ENCODE data around the gene RAG1. TPM values are rescaled to one million over a fixed set of nuclear protein-coding genes. Genes with fewer than 3 reads are reported as not detected.

Gene RAG1
- polyA plus RNA-seq, 1 of the 3 experiments (the other 2 are of a cell fraction), result 0.08 TPM

DNA sequence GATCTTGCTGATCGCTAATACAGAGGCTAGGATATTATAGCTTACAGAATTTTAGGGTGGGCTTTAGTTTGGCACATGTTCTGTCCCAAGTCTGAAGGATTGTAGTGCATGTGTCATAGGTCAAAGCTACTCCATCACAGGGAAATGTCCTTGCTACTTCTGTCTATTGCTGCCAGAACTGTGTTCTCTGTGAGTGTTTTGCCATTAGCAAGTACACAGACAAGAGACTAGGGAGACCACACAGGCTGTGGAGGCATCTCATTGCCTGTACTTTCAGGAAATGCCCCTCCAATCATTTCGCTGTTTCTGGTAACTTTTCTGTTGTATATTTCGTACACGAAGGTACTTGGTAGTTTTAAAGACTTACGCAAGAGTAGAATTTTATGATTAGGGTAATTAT lies 55.7 kb downstream of the RAG1 start:
- Histone ChIP-seq H3K4me2 (no peak overlapping the region), H3K36me3 (replicated peaks in 1 of 2; ENCODE audit: control insufficient read depth in 1 of 2, insufficient read depth in 2 of 2, low read length in 1 of 2) (peaks cover 0 to 2% of the 10 kb centered on the region in 2 experiments), H3K27ac (ENCODE audit: low read depth in 2 of 2, low read length in 1 of 2) (peak overlapping the region in 1 of 2 experiments; percentile 100; a peak in 2 of 4 replicates), H3K9ac (no peak overlapping the region), H3K27me3 (ENCODE audit: insufficient read depth) (no peaks in the 10 kb centered on the region), H3K4me3 (ENCODE audit: low read depth in 2 of 2, low read length in 1 of 2) (no peak overlapping the region), H2AFZ (ENCODE audit: low read depth) (no peak overlapping the region), H3K9me2 (no peaks in the 10 kb centered on the region), H3F3A (replicated peaks; ENCODE audit: insufficient read depth) (no peaks in the 10 kb centered on the region), H3K79me2 (ENCODE audit: insufficient read depth) (no peaks in the 10 kb centered on the region), H3K9me3 (no peaks in the 10 kb centered on the region), H3K4me1 (ENCODE audit: control insufficient read depth in 1 of 2, insufficient read depth in 2 of 2, low read depth in 1 of 2, low read length in 1 of 2) (peaks cover 16 to 54% of the 10 kb centered on the region in 2 experiments; a peak in 3 of 4 replicates), H4K20me1 (ENCODE audit: insufficient read depth) (no peaks in the 10 kb centered on the region)
- WGBS (ENCODE audit: low lambda C conversion rate), result 71% methylated on average over 5 of the region's 5 CpGs
- CTCF ChIA-PET, result interaction anchor here (0.6 to 4.1 kb wide), 21 partner anchors 10 to 389 kb away, joined by 3 to 89 read pairs (median 4); partner anchors contain the start of genes RAG1 and TRAF6
- no peak for DNase-seq
- no peak for TF ChIP-seq MXI1 (IDR thresholded peaks at IDR 0.05; ENCODE audit: low read depth, low read length)
- TF ChIP-seq, protein P1, sequence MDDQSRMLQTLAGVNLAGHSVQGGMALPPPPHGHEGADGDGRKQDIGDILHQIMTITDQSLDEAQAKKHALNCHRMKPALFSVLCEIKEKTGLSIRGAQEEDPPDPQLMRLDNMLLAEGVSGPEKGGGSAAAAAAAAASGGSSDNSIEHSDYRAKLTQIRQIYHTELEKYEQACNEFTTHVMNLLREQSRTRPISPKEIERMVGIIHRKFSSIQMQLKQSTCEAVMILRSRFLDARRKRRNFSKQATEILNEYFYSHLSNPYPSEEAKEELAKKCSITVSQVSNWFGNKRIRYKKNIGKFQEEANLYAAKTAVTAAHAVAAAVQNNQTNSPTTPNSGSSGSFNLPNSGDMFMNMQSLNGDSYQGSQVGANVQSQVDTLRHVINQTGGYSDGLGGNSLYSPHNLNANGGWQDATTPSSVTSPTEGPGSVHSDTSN (IDR thresholded peaks at IDR 0.05), result no peak
- TF ChIP-seq, protein P2, sequence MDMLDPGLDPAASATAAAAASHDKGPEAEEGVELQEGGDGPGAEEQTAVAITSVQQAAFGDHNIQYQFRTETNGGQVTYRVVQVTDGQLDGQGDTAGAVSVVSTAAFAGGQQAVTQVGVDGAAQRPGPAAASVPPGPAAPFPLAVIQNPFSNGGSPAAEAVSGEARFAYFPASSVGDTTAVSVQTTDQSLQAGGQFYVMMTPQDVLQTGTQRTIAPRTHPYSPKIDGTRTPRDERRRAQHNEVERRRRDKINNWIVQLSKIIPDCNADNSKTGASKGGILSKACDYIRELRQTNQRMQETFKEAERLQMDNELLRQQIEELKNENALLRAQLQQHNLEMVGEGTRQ (IDR thresholded peaks at IDR 0.05; ENCODE audit: borderline replicate concordance, low read depth, low read length), result no peak
- TF ChIP-seq, protein P3, sequence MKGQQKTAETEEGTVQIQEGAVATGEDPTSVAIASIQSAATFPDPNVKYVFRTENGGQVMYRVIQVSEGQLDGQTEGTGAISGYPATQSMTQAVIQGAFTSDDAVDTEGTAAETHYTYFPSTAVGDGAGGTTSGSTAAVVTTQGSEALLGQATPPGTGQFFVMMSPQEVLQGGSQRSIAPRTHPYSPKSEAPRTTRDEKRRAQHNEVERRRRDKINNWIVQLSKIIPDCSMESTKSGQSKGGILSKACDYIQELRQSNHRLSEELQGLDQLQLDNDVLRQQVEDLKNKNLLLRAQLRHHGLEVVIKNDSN (IDR thresholded peaks at IDR 0.05; ENCODE audit: borderline replicate concordance, low read depth), result no peak
- no peak for TF ChIP-seq FOXM1 (IDR thresholded peaks at IDR 0.05; ENCODE audit: low read depth)
- TF ChIP-seq ELF1 (IDR thresholded peaks at IDR 0.05), result no peak
- TF ChIP-seq EP300 (IDR thresholded peaks at IDR 0.05; ENCODE audit: borderline replicate concordance in 1 of 2, low read depth in 1 of 2, low read length in 1 of 2), result no peak
- TF ChIP-seq, protein P4, sequence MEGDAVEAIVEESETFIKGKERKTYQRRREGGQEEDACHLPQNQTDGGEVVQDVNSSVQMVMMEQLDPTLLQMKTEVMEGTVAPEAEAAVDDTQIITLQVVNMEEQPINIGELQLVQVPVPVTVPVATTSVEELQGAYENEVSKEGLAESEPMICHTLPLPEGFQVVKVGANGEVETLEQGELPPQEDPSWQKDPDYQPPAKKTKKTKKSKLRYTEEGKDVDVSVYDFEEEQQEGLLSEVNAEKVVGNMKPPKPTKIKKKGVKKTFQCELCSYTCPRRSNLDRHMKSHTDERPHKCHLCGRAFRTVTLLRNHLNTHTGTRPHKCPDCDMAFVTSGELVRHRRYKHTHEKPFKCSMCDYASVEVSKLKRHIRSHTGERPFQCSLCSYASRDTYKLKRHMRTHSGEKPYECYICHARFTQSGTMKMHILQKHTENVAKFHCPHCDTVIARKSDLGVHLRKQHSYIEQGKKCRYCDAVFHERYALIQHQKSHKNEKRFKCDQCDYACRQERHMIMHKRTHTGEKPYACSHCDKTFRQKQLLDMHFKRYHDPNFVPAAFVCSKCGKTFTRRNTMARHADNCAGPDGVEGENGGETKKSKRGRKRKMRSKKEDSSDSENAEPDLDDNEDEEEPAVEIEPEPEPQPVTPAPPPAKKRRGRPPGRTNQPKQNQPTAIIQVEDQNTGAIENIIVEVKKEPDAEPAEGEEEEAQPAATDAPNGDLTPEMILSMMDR (IDR thresholded peaks at IDR 0.05), result no peak
- TF ChIP-seq, protein P5, sequence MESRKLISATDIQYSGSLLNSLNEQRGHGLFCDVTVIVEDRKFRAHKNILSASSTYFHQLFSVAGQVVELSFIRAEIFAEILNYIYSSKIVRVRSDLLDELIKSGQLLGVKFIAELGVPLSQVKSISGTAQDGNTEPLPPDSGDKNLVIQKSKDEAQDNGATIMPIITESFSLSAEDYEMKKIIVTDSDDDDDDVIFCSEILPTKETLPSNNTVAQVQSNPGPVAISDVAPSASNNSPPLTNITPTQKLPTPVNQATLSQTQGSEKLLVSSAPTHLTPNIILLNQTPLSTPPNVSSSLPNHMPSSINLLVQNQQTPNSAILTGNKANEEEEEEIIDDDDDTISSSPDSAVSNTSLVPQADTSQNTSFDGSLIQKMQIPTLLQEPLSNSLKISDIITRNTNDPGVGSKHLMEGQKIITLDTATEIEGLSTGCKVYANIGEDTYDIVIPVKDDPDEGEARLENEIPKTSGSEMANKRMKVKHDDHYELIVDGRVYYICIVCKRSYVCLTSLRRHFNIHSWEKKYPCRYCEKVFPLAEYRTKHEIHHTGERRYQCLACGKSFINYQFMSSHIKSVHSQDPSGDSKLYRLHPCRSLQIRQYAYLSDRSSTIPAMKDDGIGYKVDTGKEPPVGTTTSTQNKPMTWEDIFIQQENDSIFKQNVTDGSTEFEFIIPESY (IDR thresholded peaks at IDR 0.05; ENCODE audit: borderline replicate concordance, low read depth), result no peak
- no peak for TF ChIP-seq RCOR1 (IDR thresholded peaks at IDR 0.05; ENCODE audit: low read length)
- no peak for TF ChIP-seq EZH2phosphoT487 (IDR thresholded peaks at IDR 0.05; ENCODE audit: borderline replicate concordance, low read depth)
- no peak for TF ChIP-seq SIN3A (IDR thresholded peaks at IDR 0.05; ENCODE audit: borderline replicate concordance, low read depth, low read length)
- TF ChIP-seq, protein P6, sequence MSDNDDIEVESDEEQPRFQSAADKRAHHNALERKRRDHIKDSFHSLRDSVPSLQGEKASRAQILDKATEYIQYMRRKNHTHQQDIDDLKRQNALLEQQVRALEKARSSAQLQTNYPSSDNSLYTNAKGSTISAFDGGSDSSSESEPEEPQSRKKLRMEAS (IDR thresholded peaks at IDR 0.05; ENCODE audit: low read depth), result no peak
- POLR2A ChIA-PET, result interaction anchor here (1.3 kb wide), 1 partner anchor 58 kb away, joined by 6 read pairs; no protein-coding TSS in a partner anchor

Measured in SK-N-SH (cell line).